Naive B cell (primary cell): ENCODE measurements around the gene DOHH. TPM values are rescaled to one million over a fixed set of nuclear protein-coding genes. Genes with fewer than 3 reads are reported as not detected.

ENCODE experiments used
- ATAC-seq, 2 donors: fragments of 150-1000 bp; cut with Tn5 transposase; 2 replicates each; pipeline ENCODE4 v1.10.0; 2021; ENCODE audit warnings: low read depth in 2 of 2, mild to moderate bottlenecking in 2 of 2, moderate library complexity in 2 of 2
- DNase-seq: peaks from one replicate; pipeline ENCODE4 v3.0.0; 2022
- H3K27ac Mint-ChIP-seq, 6 donors: one replicate each; pipeline ENCODE4 v1.8.0; 2020 to 2022; ENCODE audit warnings: mild to moderate bottlenecking in 6 of 6, mixed read lengths in 6 of 6, moderate library complexity in 5 of 6, inconsistent platforms in 2 of 6
- H3K27me3 Mint-ChIP-seq, 3 donors: one replicate each; pipeline ENCODE4 v1.8.0; 2021 to 2022; ENCODE audit warnings: mixed read lengths in 3 of 3, mild to moderate bottlenecking in 1 of 3
- H3K36me3 Mint-ChIP-seq, 2 donors: one replicate each; pipeline ENCODE4 v1.8.0; 2020 to 2022; ENCODE audit warnings: mixed read lengths in 2 of 2, inconsistent platforms in 1 of 2, mild to moderate bottlenecking in 1 of 2
- H3K4me1 Mint-ChIP-seq, 3 donors: one replicate each; pipeline ENCODE4 v1.8.0; 2020 to 2022; ENCODE audit warnings: mixed read lengths in 3 of 3, inconsistent platforms in 1 of 3, mild to moderate bottlenecking in 1 of 3, moderate library complexity in 1 of 3
- H3K4me3 Mint-ChIP-seq, 8 donors: one replicate each; pipeline ENCODE4 v1.8.0; 2020 to 2022; ENCODE audit warnings: mild to moderate bottlenecking in 8 of 8, mixed read lengths in 8 of 8, moderate library complexity in 8 of 8, inconsistent platforms in 2 of 8
- H3K9me3 Mint-ChIP-seq, 7 donors: one replicate each; pipeline ENCODE4 v1.8.0; 2020 to 2022; ENCODE audit warnings: mixed read lengths in 7 of 7, mild to moderate bottlenecking in 5 of 7, inconsistent platforms in 2 of 7, moderate library complexity in 1 of 7
- polyA plus RNA-seq, 6 donors: library from polyadenylated mRNA; unstranded; fragments of 300-500 nt; fragmentation: Illumina TruSeq; gene quantifications; one replicate each; pipeline ENCODE4 v1.2.3, GENCODE V29; 2021; ENCODE audit warnings: low read depth in 6 of 6

The DOHH gene
- polyA plus RNA-seq, 6 donors from 2014 or later: 6.6 to 11.5 (median 7.4) TPM

GRCh38 chr19:3538258-3538929, 37.9 kb upstream of the DOHH start:
- peaks cover 0 to 11% (median 2%) of the 10 kb centered on the region in 3 donors for H3K4me1 Mint-ChIP-seq
- peaks cover 0 to 4% (median 0%) of the 10 kb centered on the region in 7 donors for H3K9me3 Mint-ChIP-seq
- H3K36me3 Mint-ChIP-seq: no peaks in the 10 kb centered on the region
- H3K4me3 Mint-ChIP-seq: no peak overlapping the region
- DNase-seq (no peak), ATAC-seq (no peak)
- H3K27me3 Mint-ChIP-seq: no peaks in the 10 kb centered on the region
- peak overlapping the region in 3 of 6 donors; percentile 32 to 61 (median 38) for H3K27ac Mint-ChIP-seq

- Mint-ChIP-seq H3K36me3 (no peaks in the 10 kb centered on the region), H3K9me3 (peaks cover 0 to 4% (median 0%) of the 10 kb centered on the region in 7 donors), H3K4me1 (peaks cover 0 to 11% (median 2%) of the 10 kb centered on the region in 3 donors), H3K4me3 (no peak overlapping the region), H3K27me3 (no peaks in the 10 kb centered on the region), H3K27ac (peak overlapping the region in 3 of 6 donors; percentile 59 to 90 (median 61))
- DNase-seq (no peak), ATAC-seq (peak in 1 of 2 donors; percentile 20)
Measured at GRCh38 chr19:3537438-3538240, 37.2 kb upstream of the DOHH start.

GRCh38 chr19:3537101-3537437, 36.6 kb upstream of the DOHH start:
- no peaks in the 10 kb centered on the region for H3K27me3 Mint-ChIP-seq
- peak overlapping the region in 1 of 6 donors; percentile 54 for H3K27ac Mint-ChIP-seq
- ATAC-seq (no peak), DNase-seq (no peak)
- H3K4me1 Mint-ChIP-seq: peaks cover 0 to 11% (median 2%) of the 10 kb centered on the region in 3 donors
- no peak overlapping the region for H3K4me3 Mint-ChIP-seq
- peaks cover 0 to 4% (median 0%) of the 10 kb centered on the region in 7 donors for H3K9me3 Mint-ChIP-seq
- no peaks in the 10 kb centered on the region for H3K36me3 Mint-ChIP-seq

- H3K27ac Mint-ChIP-seq: no peak overlapping the region
- DNase-seq (no peak), ATAC-seq (no peak)
- no peak overlapping the region for H3K4me3 Mint-ChIP-seq
- H3K4me1 Mint-ChIP-seq: peaks cover 0 to 11% (median 0%) of the 10 kb centered on the region in 3 donors
- H3K27me3 Mint-ChIP-seq: no peaks in the 10 kb centered on the region
- H3K36me3 Mint-ChIP-seq: no peaks in the 10 kb centered on the region
- peaks cover 0 to 4% (median 0%) of the 10 kb centered on the region in 7 donors for H3K9me3 Mint-ChIP-seq
Measured at GRCh38 chr19:3536429-3537100, 36.1 kb upstream of the DOHH start.

GRCh38 chr19:3535981-3536380, 35.5 kb upstream of the DOHH start:
- H3K9me3 Mint-ChIP-seq: peaks cover 0 to 4% (median 0%) of the 10 kb centered on the region in 7 donors
- ATAC-seq (no peak), DNase-seq (no peak)
- H3K4me1 Mint-ChIP-seq: peaks cover 0 to 11% (median 0%) of the 10 kb centered on the region in 3 donors
- no peak overlapping the region for H3K4me3 Mint-ChIP-seq
- no peaks in the 10 kb centered on the region for H3K27me3 Mint-ChIP-seq
- H3K36me3 Mint-ChIP-seq: no peaks in the 10 kb centered on the region
- H3K27ac Mint-ChIP-seq: peak overlapping the region in 2 of 6 donors; percentile 28 to 81

GRCh38 chr19:3535563-3535965, 35.1 kb upstream of the DOHH start:
- H3K27ac Mint-ChIP-seq: peak overlapping the region in 1 of 6 donors; percentile 81
- peaks cover 0 to 4% (median 0%) of the 10 kb centered on the region in 7 donors for H3K9me3 Mint-ChIP-seq
- peaks cover 0 to 11% (median 0%) of the 10 kb centered on the region in 3 donors for H3K4me1 Mint-ChIP-seq
- H3K4me3 Mint-ChIP-seq: no peak overlapping the region
- DNase-seq: no peak
- no peak for ATAC-seq
- H3K36me3 Mint-ChIP-seq: no peaks in the 10 kb centered on the region
- no peaks in the 10 kb centered on the region for H3K27me3 Mint-ChIP-seq

GRCh38 chr19:3535235-3535535, 34.7 kb upstream of the DOHH start:
- peaks cover 0 to 11% (median 0%) of the 10 kb centered on the region in 3 donors for H3K4me1 Mint-ChIP-seq
- DNase-seq (no peak), ATAC-seq (no peak)
- peak overlapping the region in 1 of 6 donors; percentile 90 for H3K27ac Mint-ChIP-seq
- H3K4me3 Mint-ChIP-seq: peak overlapping the region in 1 of 8 donors; percentile 6
- no peaks in the 10 kb centered on the region for H3K36me3 Mint-ChIP-seq
- H3K9me3 Mint-ChIP-seq: peaks cover 0 to 4% (median 0%) of the 10 kb centered on the region in 7 donors
- H3K27me3 Mint-ChIP-seq: no peaks in the 10 kb centered on the region

GRCh38 chr19:3534375-3535234, 34.1 kb upstream of the DOHH start:
- ATAC-seq: no peak
- Mint-ChIP-seq H3K9me3 (peaks cover 0 to 2% (median 0%) of the 10 kb centered on the region in 7 donors), H3K36me3 (no peaks in the 10 kb centered on the region), H3K27me3 (no peaks in the 10 kb centered on the region), H3K4me3 (no peak overlapping the region), H3K4me1 (peaks cover 0 to 11% (median 0%) of the 10 kb centered on the region in 3 donors), H3K27ac (peak overlapping the region in 1 of 6 donors; percentile 90)
- DNase-seq: no peak

GRCh38 chr19:3533563-3534216, 33.2 kb upstream of the DOHH start:
- Mint-ChIP-seq H3K9me3 (no peaks in the 10 kb centered on the region), H3K27me3 (no peaks in the 10 kb centered on the region), H3K27ac (no peak overlapping the region), H3K36me3 (no peaks in the 10 kb centered on the region), H3K4me1 (peaks cover 0 to 11% (median 0%) of the 10 kb centered on the region in 3 donors), H3K4me3 (no peak overlapping the region)
- ATAC-seq (no peak), DNase-seq (no peak)

GRCh38 chr19:3533033-3533432, 32.6 kb upstream of the DOHH start:
- no peaks in the 10 kb centered on the region for H3K27me3 Mint-ChIP-seq
- peak overlapping the region in 2 of 8 donors; percentile 16 to 29 for H3K4me3 Mint-ChIP-seq
- no peaks in the 10 kb centered on the region for H3K36me3 Mint-ChIP-seq
- peak overlapping the region in 2 of 6 donors; percentile 48 to 62 for H3K27ac Mint-ChIP-seq
- H3K9me3 Mint-ChIP-seq: no peaks in the 10 kb centered on the region
- peaks cover 0 to 5% (median 0%) of the 10 kb centered on the region in 3 donors for H3K4me1 Mint-ChIP-seq
- DNase-seq (no peak), ATAC-seq (no peak)

- DNase-seq: no peak
- H3K36me3 Mint-ChIP-seq: no peaks in the 10 kb centered on the region
- no peaks in the 10 kb centered on the region for H3K27me3 Mint-ChIP-seq
- no peak overlapping the region for H3K27ac Mint-ChIP-seq
- no peaks in the 10 kb centered on the region for H3K4me1 Mint-ChIP-seq
- no peak overlapping the region for H3K4me3 Mint-ChIP-seq
- no peaks in the 10 kb centered on the region for H3K9me3 Mint-ChIP-seq
- ATAC-seq: no peak
Measured at GRCh38 chr19:3532154-3532786, 31.8 kb upstream of the DOHH start.

- ATAC-seq (no peak), DNase-seq (no peak)
- Mint-ChIP-seq H3K27me3 (no peaks in the 10 kb centered on the region), H3K27ac (no peak overlapping the region), H3K4me1 (no peaks in the 10 kb centered on the region), H3K36me3 (no peaks in the 10 kb centered on the region), H3K4me3 (no peak overlapping the region), H3K9me3 (no peaks in the 10 kb centered on the region)
Measured at GRCh38 chr19:3531716-3532115, 31.2 kb upstream of the DOHH start.
